ENCODE results near the gene ABCC10.

GRCh38 chr6:43497689-43498088 lies 70.3 kb downstream of the ABCC10 start:
- TF ChIP-seq JUN (IDR thresholded peaks at IDR 0.05) (no peak), CTCF (IDR thresholded peaks at IDR 0.05) (no peak), RCOR1 (IDR thresholded peaks at IDR 0.05; ENCODE audit: low read depth, low read length) (no peak), POLR2A (IDR thresholded peaks at IDR 0.05; ENCODE audit: low read length) (no peak), EP300 (IDR thresholded peaks at IDR 0.05) (no peak), REST (IDR thresholded peaks at IDR 0.05) (no peak), POLR2AphosphoS2 (conservative IDR thresholded peaks at IDR 0.05; ENCODE audit: low read length) (no peak)
